ENCODE data around the gene FBRSL1.

- TF ChIP-seq CTCF (IDR thresholded peaks at IDR 0.05; ENCODE audit: insufficient read depth, low read length) = no peak
- no peak for TF ChIP-seq GABPA (IDR thresholded peaks at IDR 0.05; ENCODE audit: low read depth)
- no peak for TF ChIP-seq POLR2AphosphoS5 (IDR thresholded peaks at IDR 0.05; ENCODE audit: low read depth)
- TF ChIP-seq REST (IDR thresholded peaks at IDR 0.05; ENCODE audit: insufficient replicate concordance, low read depth) = no peak
- no peak; the same call in 1 of the 2 replicates for TF ChIP-seq SPI1 (IDR thresholded peaks at IDR 0.05; ENCODE audit: borderline replicate concordance, low read depth)
These were observed 8.6 kb upstream of the FBRSL1 start for GRCh38 chr12:132481345-132481744.

Data from HL-60 (cell line).